ENCODE measurements around the gene ADGRF3. TPM values are rescaled to one million over a fixed set of nuclear protein-coding genes. Genes with fewer than 3 reads are reported as not detected.

ADGRF3 gene
- total RNA-seq, 1 experiment from 2014 or later = 0.39 TPM

DNA sequence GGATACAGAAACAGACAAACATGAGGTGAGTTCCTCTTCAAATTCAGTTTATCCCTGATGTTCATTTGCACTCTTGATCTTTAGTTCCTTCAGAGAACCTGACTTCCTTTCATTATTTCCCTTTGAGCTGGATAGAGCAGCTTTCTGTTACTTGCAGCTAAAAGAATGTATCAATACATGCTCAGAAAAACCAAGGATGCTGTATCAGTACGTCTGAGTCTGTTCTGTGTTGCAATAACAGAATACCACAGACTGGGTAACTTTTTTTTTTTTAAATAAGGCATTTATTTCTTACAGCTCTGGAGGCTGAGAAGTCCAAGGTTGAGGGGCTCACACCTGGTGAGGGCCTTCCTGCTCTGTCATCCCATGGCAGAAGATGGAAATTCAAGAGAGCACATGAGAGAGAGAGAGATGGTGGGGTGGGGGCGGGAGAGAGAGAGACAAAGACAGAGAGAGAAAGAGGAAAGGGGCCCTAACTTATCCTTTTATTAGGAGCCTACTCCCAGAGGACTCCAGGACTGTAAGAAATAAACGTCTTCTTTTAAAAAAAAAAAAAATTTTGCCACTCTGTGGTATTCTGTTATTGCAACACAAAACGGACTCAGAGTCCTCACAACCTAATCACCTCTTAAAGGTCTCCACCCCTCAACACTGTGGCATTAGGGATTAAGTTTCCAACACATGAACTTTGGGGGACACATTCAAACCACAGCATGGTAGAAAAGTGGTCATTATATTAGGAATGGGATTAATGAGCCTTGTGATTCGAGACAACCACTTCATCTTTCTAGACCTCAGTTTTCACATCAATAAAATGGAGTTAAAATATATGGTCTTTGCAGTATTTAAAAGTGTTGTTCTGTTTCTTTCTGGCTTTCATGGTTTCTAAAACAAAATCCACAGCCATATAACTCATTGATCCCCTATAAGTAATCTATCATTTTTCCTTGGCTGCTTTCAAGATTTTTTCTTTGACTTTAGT, 19.0 kb downstream of the ADGRF3 start:
- peak; percentile 18 for DNase-seq (ENCODE audit: low spot score)
- no peak overlapping the region for H3K27ac ChIP-seq (ENCODE audit: low read depth, low read length, poor library complexity, severe bottlenecking)
- ChIA-PET CTCF (interaction anchor here (0.7 kb wide), 1 partner anchor 376 kb away, joined by 3 read pairs; no protein-coding TSS in a partner anchor), POLR2A (ENCODE audit: low non-redundant PET) (no interaction called here)
- TF ChIP-seq, protein P1, sequence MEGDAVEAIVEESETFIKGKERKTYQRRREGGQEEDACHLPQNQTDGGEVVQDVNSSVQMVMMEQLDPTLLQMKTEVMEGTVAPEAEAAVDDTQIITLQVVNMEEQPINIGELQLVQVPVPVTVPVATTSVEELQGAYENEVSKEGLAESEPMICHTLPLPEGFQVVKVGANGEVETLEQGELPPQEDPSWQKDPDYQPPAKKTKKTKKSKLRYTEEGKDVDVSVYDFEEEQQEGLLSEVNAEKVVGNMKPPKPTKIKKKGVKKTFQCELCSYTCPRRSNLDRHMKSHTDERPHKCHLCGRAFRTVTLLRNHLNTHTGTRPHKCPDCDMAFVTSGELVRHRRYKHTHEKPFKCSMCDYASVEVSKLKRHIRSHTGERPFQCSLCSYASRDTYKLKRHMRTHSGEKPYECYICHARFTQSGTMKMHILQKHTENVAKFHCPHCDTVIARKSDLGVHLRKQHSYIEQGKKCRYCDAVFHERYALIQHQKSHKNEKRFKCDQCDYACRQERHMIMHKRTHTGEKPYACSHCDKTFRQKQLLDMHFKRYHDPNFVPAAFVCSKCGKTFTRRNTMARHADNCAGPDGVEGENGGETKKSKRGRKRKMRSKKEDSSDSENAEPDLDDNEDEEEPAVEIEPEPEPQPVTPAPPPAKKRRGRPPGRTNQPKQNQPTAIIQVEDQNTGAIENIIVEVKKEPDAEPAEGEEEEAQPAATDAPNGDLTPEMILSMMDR (conservative IDR thresholded peaks at IDR 0.05; ENCODE audit: low read depth, low read length) = no peak
- no peak for TF ChIP-seq EZH2 (IDR thresholded peaks at IDR 0.05; ENCODE audit: borderline replicate concordance, low read depth, low read length, poor library complexity, severe bottlenecking)
- H3K27me3 ChIP-seq (replicated peaks; ENCODE audit: insufficient read depth, low read depth, low read length, poor library complexity) = no peaks in the 10 kb centered on the region
- intact Hi-C loops (cut with micrococcal nuclease; ENCODE audit: unreplicated experiment) = no loop called here
- no peak overlapping the region for H3K4me3 ChIP-seq (ENCODE audit: low read depth, low read length, poor library complexity, severe bottlenecking)
- H3K4me1 ChIP-seq (ENCODE audit: insufficient read depth, low read length, poor library complexity, severe bottlenecking) = peaks cover 4% of the 10 kb centered on the region
- BruUV-seq (replicated peaks) = no TSS peak
- H3K36me3 ChIP-seq (ENCODE audit: insufficient read depth, low read length, poor library complexity, severe bottlenecking) = no peaks in the 10 kb centered on the region
- H3K9me3 ChIP-seq (ENCODE audit: low read depth, low read length, poor library complexity, severe bottlenecking) = no peaks in the 10 kb centered on the region

DNA sequence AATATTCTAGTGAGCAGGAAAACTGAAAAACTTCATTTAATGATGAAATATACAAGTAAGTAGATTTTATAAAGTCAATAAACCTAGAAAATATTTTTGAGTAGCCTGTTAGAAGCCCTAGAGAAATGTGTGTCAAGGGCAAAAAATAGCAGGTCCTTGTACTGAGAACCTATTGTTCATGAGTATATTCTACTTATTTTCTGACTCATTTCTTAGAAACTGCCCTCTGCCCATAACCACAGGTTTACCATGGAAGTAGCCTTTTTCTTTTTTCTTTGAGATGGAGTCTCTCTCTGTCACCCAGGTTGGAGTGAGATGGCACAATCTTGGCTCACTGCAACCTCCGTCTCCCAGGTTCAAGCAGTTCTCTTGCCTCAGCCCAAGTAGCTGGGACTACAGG, 20.1 kb downstream of the ADGRF3 start:
- no peak for DNase-seq (ENCODE audit: low spot score)
- ChIA-PET POLR2A (ENCODE audit: low non-redundant PET) (no interaction called here), CTCF (no interaction called here)
- no peaks in the 10 kb centered on the region for H3K27me3 ChIP-seq (replicated peaks; ENCODE audit: insufficient read depth, low read depth, low read length, poor library complexity)
- TF ChIP-seq, protein P1 (conservative IDR thresholded peaks at IDR 0.05; ENCODE audit: low read depth, low read length) = no peak
- no peak for TF ChIP-seq EZH2 (IDR thresholded peaks at IDR 0.05; ENCODE audit: borderline replicate concordance, low read depth, low read length, poor library complexity, severe bottlenecking)
- H3K9me3 ChIP-seq (ENCODE audit: low read depth, low read length, poor library complexity, severe bottlenecking) = no peaks in the 10 kb centered on the region
- intact Hi-C loops (cut with micrococcal nuclease; ENCODE audit: unreplicated experiment) = no loop called here
- no peaks in the 10 kb centered on the region for H3K36me3 ChIP-seq (ENCODE audit: insufficient read depth, low read length, poor library complexity, severe bottlenecking)
- peaks cover 4% of the 10 kb centered on the region for H3K4me1 ChIP-seq (ENCODE audit: insufficient read depth, low read length, poor library complexity, severe bottlenecking)
- H3K4me3 ChIP-seq (ENCODE audit: low read depth, low read length, poor library complexity, severe bottlenecking) = no peak overlapping the region
- no TSS peak for BruUV-seq (replicated peaks)
- H3K27ac ChIP-seq (ENCODE audit: low read depth, low read length, poor library complexity, severe bottlenecking) = no peak overlapping the region

DNA sequence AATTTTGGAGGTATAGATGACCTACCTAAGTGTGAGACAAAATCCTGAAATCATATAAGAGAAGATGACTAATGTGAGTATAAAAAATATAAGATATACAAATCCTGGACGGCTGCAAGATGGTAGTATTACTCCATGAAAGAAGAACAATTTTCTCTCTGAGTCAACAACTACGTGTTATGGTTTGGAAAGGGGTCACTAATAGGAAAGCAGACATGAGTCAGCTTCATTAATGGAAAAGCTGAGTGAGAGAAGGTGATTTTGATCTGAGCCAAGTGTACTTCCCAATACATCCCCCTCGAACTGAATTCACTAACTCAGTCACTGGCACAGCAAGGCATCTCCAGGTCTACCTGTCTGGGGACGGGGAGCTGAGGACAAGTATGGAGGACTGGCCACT, 20.7 kb downstream of the ADGRF3 start:
- TF ChIP-seq, protein P1 (conservative IDR thresholded peaks at IDR 0.05; ENCODE audit: low read depth, low read length) = no peak
- no peak for TF ChIP-seq EZH2 (IDR thresholded peaks at IDR 0.05; ENCODE audit: borderline replicate concordance, low read depth, low read length, poor library complexity, severe bottlenecking)
- no peak overlapping the region for H3K4me3 ChIP-seq (ENCODE audit: low read depth, low read length, poor library complexity, severe bottlenecking)
- ChIA-PET POLR2A (ENCODE audit: low non-redundant PET) (no interaction called here), CTCF (no interaction called here)
- no peaks in the 10 kb centered on the region for H3K9me3 ChIP-seq (ENCODE audit: low read depth, low read length, poor library complexity, severe bottlenecking)
- no peak overlapping the region for H3K27ac ChIP-seq (ENCODE audit: low read depth, low read length, poor library complexity, severe bottlenecking)
- H3K36me3 ChIP-seq (ENCODE audit: insufficient read depth, low read length, poor library complexity, severe bottlenecking) = no peaks in the 10 kb centered on the region
- DNase-seq (ENCODE audit: low spot score) = no peak
- H3K4me1 ChIP-seq (ENCODE audit: insufficient read depth, low read length, poor library complexity, severe bottlenecking) = peaks cover 4% of the 10 kb centered on the region
- BruUV-seq (replicated peaks) = no TSS peak
- intact Hi-C loops (cut with micrococcal nuclease; ENCODE audit: unreplicated experiment) = no loop called here
- H3K27me3 ChIP-seq (replicated peaks; ENCODE audit: insufficient read depth, low read depth, low read length, poor library complexity) = no peaks in the 10 kb centered on the region
